ENCODE results near the gene UBXN10.

UBXN10 gene

GRCh38 chr1:20183035-20183434 is 2.9 kb upstream of the UBXN10 start:
- H3K27me3 ChIP-seq (ENCODE audit: control insufficient read depth in 2 of 2, insufficient read depth in 2 of 2, low read length in 2 of 2): no peaks in the 10 kb centered on the region
- peak overlapping the region in 1 of 2 donors; percentile 54 for H3K27ac ChIP-seq (ENCODE audit: low read depth in 2 of 2, low read length in 2 of 2)
- no peaks in the 10 kb centered on the region for H3K9me3 ChIP-seq (ENCODE audit: control insufficient read depth in 2 of 2, low read length in 2 of 2)
- H3K4me1 ChIP-seq (ENCODE audit: control insufficient read depth in 2 of 2, insufficient read depth in 2 of 2, low read length in 2 of 2): peaks cover 18 to 35% of the 10 kb centered on the region in 2 donors
- no peak overlapping the region for H3K4me3 ChIP-seq (ENCODE audit: low read length in 2 of 2)
- H3K9ac ChIP-seq (ENCODE audit: low read depth in 1 of 2, low read length in 2 of 2): no peak overlapping the region
- H3K36me3 ChIP-seq (ENCODE audit: control insufficient read depth in 2 of 2, insufficient read depth in 2 of 2, low read length in 2 of 2): no peaks in the 10 kb centered on the region

GRCh38 chr1:20183616-20184271 is 2.2 kb upstream of the UBXN10 start:
- Histone ChIP-seq H3K9me3 (ENCODE audit: control insufficient read depth in 2 of 2, low read length in 2 of 2) (no peaks in the 10 kb centered on the region), H3K36me3 (ENCODE audit: control insufficient read depth in 2 of 2, insufficient read depth in 2 of 2, low read length in 2 of 2) (no peaks in the 10 kb centered on the region), H3K27me3 (ENCODE audit: control insufficient read depth in 2 of 2, insufficient read depth in 2 of 2, low read length in 2 of 2) (no peaks in the 10 kb centered on the region), H3K4me3 (ENCODE audit: low read length in 2 of 2) (no peak overlapping the region), H3K4me1 (ENCODE audit: control insufficient read depth in 2 of 2, insufficient read depth in 2 of 2, low read length in 2 of 2) (peaks cover 20 to 42% of the 10 kb centered on the region in 2 donors), H3K9ac (ENCODE audit: low read depth in 1 of 2, low read length in 2 of 2) (no peak overlapping the region), H3K27ac (ENCODE audit: low read depth in 2 of 2, low read length in 2 of 2) (peak overlapping the region in 1 of 2 donors; percentile 54)

GRCh38 chr1:20184481-20184900 is 1.4 kb upstream of the UBXN10 start:
- Histone ChIP-seq H3K27ac (ENCODE audit: low read depth in 2 of 2, low read length in 2 of 2) (peak overlapping the region in 1 of 2 donors; percentile 17), H3K9ac (ENCODE audit: low read depth in 1 of 2, low read length in 2 of 2) (no peak overlapping the region), H3K36me3 (ENCODE audit: control insufficient read depth in 2 of 2, insufficient read depth in 2 of 2, low read length in 2 of 2) (no peaks in the 10 kb centered on the region), H3K4me1 (ENCODE audit: control insufficient read depth in 2 of 2, insufficient read depth in 2 of 2, low read length in 2 of 2) (peaks cover 20 to 47% of the 10 kb centered on the region in 2 donors), H3K27me3 (ENCODE audit: control insufficient read depth in 2 of 2, insufficient read depth in 2 of 2, low read length in 2 of 2) (no peaks in the 10 kb centered on the region), H3K9me3 (ENCODE audit: control insufficient read depth in 2 of 2, low read length in 2 of 2) (no peaks in the 10 kb centered on the region), H3K4me3 (ENCODE audit: low read length in 2 of 2) (no peak overlapping the region)

GRCh38 chr1:20184997-20185833 is 681 bp upstream of the UBXN10 start:
- peak overlapping the region; percentile 44 to 59 for H3K4me3 ChIP-seq (ENCODE audit: low read length in 2 of 2)

GRCh38 chr1:20187103-20187812 is 1.4 kb downstream of the UBXN10 start:
- Histone ChIP-seq H3K36me3 (ENCODE audit: control insufficient read depth in 2 of 2, insufficient read depth in 2 of 2, low read length in 2 of 2) (peaks cover 0 to 9% of the 10 kb centered on the region in 2 donors), H3K4me1 (ENCODE audit: control insufficient read depth in 2 of 2, insufficient read depth in 2 of 2, low read length in 2 of 2) (peaks cover 20 to 47% of the 10 kb centered on the region in 2 donors), H3K9ac (ENCODE audit: low read depth in 1 of 2, low read length in 2 of 2) (peak overlapping the region in 1 of 2 donors; percentile 79), H3K27ac (ENCODE audit: low read depth in 2 of 2, low read length in 2 of 2) (peak overlapping the region; percentile 80 to 93), H3K4me3 (ENCODE audit: low read length in 2 of 2) (peak overlapping the region; percentile 58 to 68), H3K27me3 (ENCODE audit: control insufficient read depth in 2 of 2, insufficient read depth in 2 of 2, low read length in 2 of 2) (no peaks in the 10 kb centered on the region), H3K9me3 (ENCODE audit: control insufficient read depth in 2 of 2, low read length in 2 of 2) (no peaks in the 10 kb centered on the region)

More at GRCh38 chr1:20184997-20185833, 681 bp upstream of the UBXN10 start:
- H3K36me3 ChIP-seq (ENCODE audit: control insufficient read depth in 2 of 2, insufficient read depth in 2 of 2, low read length in 2 of 2): no peaks in the 10 kb centered on the region
- no peaks in the 10 kb centered on the region for H3K27me3 ChIP-seq (ENCODE audit: control insufficient read depth in 2 of 2, insufficient read depth in 2 of 2, low read length in 2 of 2)
- peak overlapping the region; percentile 45 to 54 for H3K27ac ChIP-seq (ENCODE audit: low read depth in 2 of 2, low read length in 2 of 2)
- H3K9ac ChIP-seq (ENCODE audit: low read depth in 1 of 2, low read length in 2 of 2): peak overlapping the region in 1 of 2 donors; percentile 34
- peaks cover 20 to 47% of the 10 kb centered on the region in 2 donors for H3K4me1 ChIP-seq (ENCODE audit: control insufficient read depth in 2 of 2, insufficient read depth in 2 of 2, low read length in 2 of 2)
- H3K9me3 ChIP-seq (ENCODE audit: control insufficient read depth in 2 of 2, low read length in 2 of 2): no peaks in the 10 kb centered on the region

GRCh38 chr1:20187813-20188454 is 2.0 kb downstream of the UBXN10 start:
- Histone ChIP-seq H3K36me3 (ENCODE audit: control insufficient read depth in 2 of 2, insufficient read depth in 2 of 2, low read length in 2 of 2) (peaks cover 0 to 10% of the 10 kb centered on the region in 2 donors), H3K4me1 (ENCODE audit: control insufficient read depth in 2 of 2, insufficient read depth in 2 of 2, low read length in 2 of 2) (peaks cover 20 to 47% of the 10 kb centered on the region in 2 donors), H3K27me3 (ENCODE audit: control insufficient read depth in 2 of 2, insufficient read depth in 2 of 2, low read length in 2 of 2) (no peaks in the 10 kb centered on the region), H3K9ac (ENCODE audit: low read depth in 1 of 2, low read length in 2 of 2) (peak overlapping the region in 1 of 2 donors; percentile 79), H3K27ac (ENCODE audit: low read depth in 2 of 2, low read length in 2 of 2) (peak overlapping the region; percentile 80 to 93), H3K9me3 (ENCODE audit: control insufficient read depth in 2 of 2, low read length in 2 of 2) (no peaks in the 10 kb centered on the region), H3K4me3 (ENCODE audit: low read length in 2 of 2) (no peak overlapping the region)

GRCh38 chr1:20188455-20188817 is 2.5 kb downstream of the UBXN10 start:
- H3K27me3 ChIP-seq (ENCODE audit: control insufficient read depth in 2 of 2, insufficient read depth in 2 of 2, low read length in 2 of 2): no peaks in the 10 kb centered on the region
- no peak overlapping the region for H3K27ac ChIP-seq (ENCODE audit: low read depth in 2 of 2, low read length in 2 of 2)
- no peak overlapping the region for H3K4me3 ChIP-seq (ENCODE audit: low read length in 2 of 2)
- peaks cover 20 to 44% of the 10 kb centered on the region in 2 donors for H3K4me1 ChIP-seq (ENCODE audit: control insufficient read depth in 2 of 2, insufficient read depth in 2 of 2, low read length in 2 of 2)
- H3K9me3 ChIP-seq (ENCODE audit: control insufficient read depth in 2 of 2, low read length in 2 of 2): no peaks in the 10 kb centered on the region
- no peak overlapping the region for H3K9ac ChIP-seq (ENCODE audit: low read depth in 1 of 2, low read length in 2 of 2)
- peaks cover 0 to 10% of the 10 kb centered on the region in 2 donors for H3K36me3 ChIP-seq (ENCODE audit: control insufficient read depth in 2 of 2, insufficient read depth in 2 of 2, low read length in 2 of 2)

- no peaks in the 10 kb centered on the region for H3K9me3 ChIP-seq (ENCODE audit: control insufficient read depth in 2 of 2, low read length in 2 of 2)
- H3K9ac ChIP-seq (ENCODE audit: low read depth in 1 of 2, low read length in 2 of 2): no peak overlapping the region
- no peak overlapping the region for H3K4me3 ChIP-seq (ENCODE audit: low read length in 2 of 2)
- H3K4me1 ChIP-seq (ENCODE audit: control insufficient read depth in 2 of 2, insufficient read depth in 2 of 2, low read length in 2 of 2): peaks cover 17 to 43% of the 10 kb centered on the region in 2 donors
- H3K27ac ChIP-seq (ENCODE audit: low read depth in 2 of 2, low read length in 2 of 2): no peak overlapping the region
- H3K27me3 ChIP-seq (ENCODE audit: control insufficient read depth in 2 of 2, insufficient read depth in 2 of 2, low read length in 2 of 2): no peaks in the 10 kb centered on the region
- peaks cover 0 to 10% of the 10 kb centered on the region in 2 donors for H3K36me3 ChIP-seq (ENCODE audit: control insufficient read depth in 2 of 2, insufficient read depth in 2 of 2, low read length in 2 of 2)
Observed at GRCh38 chr1:20189664-20190063, 3.8 kb downstream of the UBXN10 start.

- H3K27me3 ChIP-seq (ENCODE audit: control insufficient read depth in 2 of 2, insufficient read depth in 2 of 2, low read length in 2 of 2): no peaks in the 10 kb centered on the region
- H3K36me3 ChIP-seq (ENCODE audit: control insufficient read depth in 2 of 2, insufficient read depth in 2 of 2, low read length in 2 of 2): peaks cover 0 to 10% of the 10 kb centered on the region in 2 donors
- no peaks in the 10 kb centered on the region for H3K9me3 ChIP-seq (ENCODE audit: control insufficient read depth in 2 of 2, low read length in 2 of 2)
- H3K4me1 ChIP-seq (ENCODE audit: control insufficient read depth in 2 of 2, insufficient read depth in 2 of 2, low read length in 2 of 2): peaks cover 21 to 46% of the 10 kb centered on the region in 2 donors
- no peak overlapping the region for H3K27ac ChIP-seq (ENCODE audit: low read depth in 2 of 2, low read length in 2 of 2)
- H3K9ac ChIP-seq (ENCODE audit: low read depth in 1 of 2, low read length in 2 of 2): no peak overlapping the region
- H3K4me3 ChIP-seq (ENCODE audit: low read length in 2 of 2): no peak overlapping the region
Observed at GRCh38 chr1:20190256-20191160, 4.6 kb downstream of the UBXN10 start.

All from mucosa of rectum (tissue), 2 donors.